A204.1 (cell line): ENCODE results near the gene MORN5.

Source experiments
- FAIRE-seq: peaks from 2 replicates; lab custom pipeline; 2012; peaks lifted over from hg19 to GRCh38; lab: Jason Lieb, UNC

MORN5 gene

DNA sequence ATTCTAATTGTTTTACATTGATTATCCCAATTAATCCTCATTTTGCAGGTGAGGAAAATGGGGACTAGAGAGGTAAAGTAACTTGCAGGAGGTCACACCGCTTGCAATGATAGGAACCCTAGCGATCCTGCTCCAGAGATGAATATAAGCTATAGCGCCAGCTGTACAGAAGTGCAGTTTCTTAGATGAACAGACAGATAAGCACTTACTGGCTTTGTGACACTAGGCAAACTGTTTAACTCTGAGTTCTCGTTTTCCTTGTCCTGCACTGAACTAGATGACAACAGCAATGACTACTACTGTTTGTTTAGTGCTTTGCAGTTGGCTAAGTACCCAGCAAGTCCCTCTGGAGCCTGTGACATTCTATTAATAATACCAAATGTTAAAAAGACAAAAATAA, 57.9 kb downstream of the MORN5 start:
- FAIRE-seq = no peak

DNA sequence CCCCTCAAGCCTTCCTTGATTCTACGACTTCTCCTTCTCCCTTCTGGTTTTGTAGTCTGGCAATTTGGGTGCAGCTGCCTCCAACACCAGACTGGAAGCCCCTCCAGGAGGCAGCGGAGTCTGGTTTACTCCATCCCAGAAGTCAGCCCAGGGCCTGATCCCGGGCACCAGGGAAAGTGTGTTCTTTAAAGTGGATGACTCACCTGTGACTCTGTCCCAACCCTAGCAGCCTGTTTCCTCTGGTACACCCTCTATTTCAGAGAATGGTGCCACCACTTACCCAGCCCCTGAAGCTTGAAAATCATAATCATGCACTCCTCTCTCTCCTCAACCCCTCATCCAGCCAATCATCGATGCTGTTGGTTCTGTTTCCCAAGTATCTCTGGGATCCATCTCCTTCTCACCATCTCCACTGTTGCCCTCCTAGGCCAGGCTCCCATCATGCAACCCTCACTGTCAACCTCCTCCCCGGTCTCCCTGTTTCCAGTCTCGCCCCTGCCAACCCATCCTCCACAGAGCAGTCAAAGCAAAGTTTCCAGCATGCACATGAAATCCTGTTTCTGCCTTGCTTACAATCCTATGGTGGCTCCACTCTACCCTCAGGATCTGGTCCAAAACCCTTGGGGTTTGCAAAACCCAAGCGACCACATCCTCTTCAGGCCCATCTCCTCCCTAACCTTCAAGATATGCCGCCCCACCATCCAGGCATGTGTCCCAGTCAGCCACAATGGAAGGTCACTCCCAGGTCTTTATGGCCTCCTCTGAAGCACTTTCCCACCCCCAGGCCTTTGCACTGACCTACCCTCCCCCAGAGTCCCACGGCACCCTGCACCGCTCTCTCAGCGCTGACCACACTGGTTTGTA, 58.6 kb downstream of the MORN5 start:
- no peak for FAIRE-seq

DNA sequence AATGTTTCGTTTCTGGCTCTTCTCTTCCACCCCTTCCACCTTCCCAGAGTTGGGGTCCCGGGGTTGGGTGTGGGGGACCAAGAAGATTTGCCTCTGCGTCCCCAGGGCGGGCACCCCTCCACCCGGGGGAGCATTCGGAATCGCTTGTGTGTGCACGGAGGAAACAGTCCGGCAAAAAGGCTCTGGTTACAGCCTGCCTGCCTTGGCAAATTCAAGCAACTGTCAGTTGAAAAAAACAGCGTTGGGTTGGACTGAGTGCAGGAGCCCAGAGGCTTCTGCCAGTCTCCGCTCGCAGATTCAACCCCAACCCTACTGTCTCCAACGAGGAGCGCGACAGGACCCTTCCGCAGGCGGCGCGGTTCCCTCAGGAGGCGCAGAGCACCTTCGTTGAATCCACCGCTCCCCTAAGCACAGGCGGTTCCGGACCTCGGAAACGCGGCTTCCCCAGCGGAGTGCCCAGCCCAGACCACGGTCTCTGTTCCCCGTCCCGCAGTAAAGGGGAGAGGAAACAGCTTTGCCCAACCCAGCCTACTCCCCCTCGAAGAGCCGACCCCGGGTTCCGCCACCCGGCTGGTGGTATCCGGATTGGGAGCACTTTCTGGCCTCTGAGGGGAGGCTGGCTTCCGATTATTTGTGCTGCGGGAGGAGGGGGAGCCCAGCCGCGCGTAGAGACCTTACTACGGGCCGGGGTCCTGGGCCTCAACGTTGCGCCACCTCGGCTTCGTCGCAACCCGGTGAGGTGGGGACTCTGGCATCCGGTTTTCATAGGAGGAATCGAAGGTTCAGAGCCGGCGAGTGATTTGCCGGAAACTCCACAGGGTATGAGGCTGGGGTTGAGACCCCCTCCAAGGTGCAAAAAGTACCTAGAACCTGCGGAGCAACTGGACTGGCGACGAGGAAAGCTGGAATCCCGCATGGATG, 59.5 kb downstream of the MORN5 start:
- no peak for FAIRE-seq

DNA sequence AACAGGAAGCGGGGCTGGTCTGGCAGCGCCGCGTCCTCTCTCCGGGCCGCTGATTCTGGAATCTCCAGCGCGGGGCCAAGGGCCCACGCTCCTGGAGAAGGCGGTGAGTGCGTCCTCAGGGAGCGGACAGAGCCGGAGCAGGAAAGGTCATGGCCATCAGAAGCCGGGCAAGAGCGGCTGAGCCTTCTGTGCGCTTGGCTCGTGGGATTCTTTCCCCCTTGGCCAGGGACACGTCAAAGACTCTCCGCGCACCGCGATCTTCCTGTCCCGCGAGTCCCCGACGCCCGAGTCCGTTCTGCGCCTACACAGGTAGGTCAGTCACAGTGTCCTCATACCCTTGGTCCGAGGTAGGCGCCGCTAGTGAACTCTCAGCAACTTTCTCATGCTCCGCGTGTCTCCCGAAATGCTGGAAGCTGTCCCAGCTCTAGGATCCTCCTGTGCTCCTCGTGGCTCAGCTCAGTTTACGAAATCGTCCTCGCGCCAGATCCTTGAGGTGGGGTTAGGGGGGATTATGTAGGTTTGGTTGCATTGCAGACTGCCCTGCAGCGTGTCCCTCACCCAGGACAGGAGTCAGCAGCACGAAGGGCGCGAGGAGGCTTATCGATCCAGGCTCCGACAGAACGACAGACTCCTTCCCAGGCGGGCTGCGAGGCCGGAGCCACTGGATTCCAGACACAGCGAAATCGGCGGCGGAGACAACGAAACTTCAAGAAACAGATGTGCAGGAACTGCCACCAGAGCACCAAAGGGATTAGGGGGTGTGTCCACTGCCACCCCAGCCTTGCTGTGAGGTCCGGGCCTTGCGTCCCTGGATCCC, 60.4 kb downstream of the MORN5 start:
- FAIRE-seq = no peak

DNA sequence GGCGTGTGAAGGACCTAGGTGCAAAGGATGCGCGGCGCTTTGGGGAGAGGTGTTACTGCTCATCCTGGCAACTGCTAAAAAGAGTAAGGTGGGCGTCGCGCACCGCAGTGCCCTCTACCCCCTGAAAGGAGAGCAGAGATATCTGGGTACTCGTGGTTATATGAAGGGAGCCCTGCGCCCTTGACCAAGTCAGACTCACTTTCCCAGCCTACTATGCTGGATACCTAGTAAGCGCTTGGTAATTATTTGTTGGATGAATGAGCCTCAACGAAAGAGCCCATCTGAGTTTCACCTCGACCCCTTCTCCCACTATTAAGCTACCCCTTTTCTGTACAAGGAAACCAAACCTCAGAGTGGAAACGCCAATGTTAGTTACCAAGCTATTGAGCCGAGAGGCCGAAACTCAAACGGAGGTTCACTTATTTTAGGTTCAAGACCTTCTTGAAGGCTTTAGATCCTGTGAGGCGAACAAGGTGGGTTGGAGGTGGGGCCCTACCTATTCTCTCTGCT, 61.0 kb downstream of the MORN5 start:
- no peak for FAIRE-seq

DNA sequence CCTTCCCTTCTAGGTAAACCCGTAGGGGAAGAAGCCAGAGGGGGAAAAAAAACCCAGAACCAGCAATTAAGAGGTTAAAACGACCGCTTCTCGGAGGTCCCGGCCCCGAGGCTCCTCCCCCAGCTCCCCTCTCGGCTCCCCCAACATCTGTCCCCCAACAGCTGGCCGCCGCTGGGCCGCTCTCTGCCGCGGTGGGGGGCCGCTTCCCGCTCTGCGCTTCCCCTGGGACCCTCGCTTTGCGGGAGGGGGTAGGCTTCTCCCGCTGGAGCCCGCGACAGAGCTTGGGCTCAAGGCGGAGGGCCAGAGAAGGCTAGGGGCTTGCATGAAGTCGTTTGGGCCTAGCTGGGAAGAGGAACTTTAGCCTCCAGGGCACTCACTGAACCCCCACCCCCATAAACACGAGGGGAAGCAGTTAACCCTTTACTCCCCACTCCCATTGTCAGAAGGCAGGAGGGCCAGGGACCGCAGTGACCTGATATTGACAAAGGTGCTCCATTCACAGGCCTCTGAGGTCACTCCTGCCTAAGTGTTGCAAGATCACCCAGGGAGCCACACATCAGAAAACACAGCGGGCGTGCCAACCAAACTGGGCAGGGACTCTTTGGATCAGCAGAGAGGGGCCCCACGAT, 61.6 kb downstream of the MORN5 start:
- no peak for FAIRE-seq

DNA sequence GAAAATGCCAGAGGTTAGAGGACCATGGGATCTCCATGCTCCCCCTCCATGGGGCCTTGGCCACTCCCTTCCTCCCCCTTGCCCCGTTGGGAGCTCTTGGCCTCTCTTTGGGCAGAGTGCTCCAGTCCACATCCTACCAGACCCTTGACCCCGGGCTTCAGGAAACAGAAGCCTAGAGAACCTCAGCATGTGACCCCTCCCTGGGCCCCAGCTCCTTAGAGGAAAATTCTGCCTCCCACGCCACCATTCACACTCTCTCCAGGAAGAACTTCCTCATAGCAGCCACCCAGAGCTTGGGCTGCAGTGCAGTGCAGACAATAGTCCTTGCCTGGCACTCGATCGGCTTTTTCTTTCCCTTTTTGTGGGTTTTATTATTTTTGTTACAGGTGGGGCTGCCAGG, 63.1 kb downstream of the MORN5 start:
- no peak for FAIRE-seq

DNA sequence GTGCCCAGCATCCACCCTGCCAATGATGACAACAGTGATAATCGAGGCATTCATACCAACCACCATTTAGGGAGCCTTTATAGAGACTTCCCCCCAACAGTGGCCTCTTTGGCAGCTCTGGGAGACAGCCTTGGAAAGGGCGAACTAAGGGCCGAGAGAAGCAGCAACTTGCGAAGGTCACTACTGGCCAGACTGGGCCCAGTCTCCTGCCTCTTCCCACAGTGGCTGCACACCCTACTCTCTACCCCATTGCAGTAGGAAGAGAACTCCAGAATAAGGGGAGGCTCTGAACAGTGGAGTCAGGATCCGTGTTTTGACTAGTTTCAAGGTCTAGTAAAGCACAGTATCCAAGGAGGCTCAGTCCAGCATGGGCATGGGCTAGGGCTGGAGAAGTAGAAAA, 63.7 kb downstream of the MORN5 start:
- FAIRE-seq = no peak

DNA sequence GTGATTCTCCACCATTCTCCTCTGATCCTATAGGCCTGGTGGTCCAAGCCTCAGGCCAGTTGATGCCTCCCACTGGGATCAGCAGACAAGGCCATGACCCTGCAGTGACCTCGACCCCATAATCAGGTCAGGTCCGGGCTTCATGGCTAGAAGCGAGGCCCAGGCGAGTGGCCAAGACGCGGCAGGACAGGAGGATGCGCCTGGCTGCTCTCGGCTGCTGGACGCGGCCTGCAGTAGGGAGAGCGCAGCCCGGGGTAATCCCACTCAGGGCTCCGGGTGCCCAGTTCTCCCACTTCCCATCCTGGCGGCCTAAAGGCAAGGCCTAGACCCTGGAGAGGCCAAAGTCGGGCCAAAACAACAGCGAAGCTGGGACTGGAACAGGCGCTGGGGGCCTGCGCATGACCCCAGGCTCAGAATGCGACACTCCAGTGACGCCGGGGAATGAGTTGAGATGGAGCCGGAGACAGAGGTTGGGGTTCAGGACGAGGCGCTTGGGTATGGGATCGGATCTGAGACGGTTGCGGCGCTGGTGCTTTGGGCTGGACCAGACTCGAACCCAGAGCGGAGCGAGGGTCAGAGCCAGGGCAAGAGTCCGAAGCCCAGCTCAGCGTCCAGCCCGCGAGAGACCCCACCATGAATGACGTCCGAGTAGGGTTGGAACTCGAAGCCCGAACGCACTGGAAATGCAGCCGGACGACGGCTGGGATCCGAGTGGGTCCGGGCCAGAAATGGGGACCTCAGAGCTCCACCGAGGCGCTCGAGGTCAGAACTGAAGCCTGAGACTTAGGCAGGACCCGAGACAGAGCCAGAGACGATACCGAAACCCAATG, 65.8 kb downstream of the MORN5 start:
- FAIRE-seq = no peak

DNA sequence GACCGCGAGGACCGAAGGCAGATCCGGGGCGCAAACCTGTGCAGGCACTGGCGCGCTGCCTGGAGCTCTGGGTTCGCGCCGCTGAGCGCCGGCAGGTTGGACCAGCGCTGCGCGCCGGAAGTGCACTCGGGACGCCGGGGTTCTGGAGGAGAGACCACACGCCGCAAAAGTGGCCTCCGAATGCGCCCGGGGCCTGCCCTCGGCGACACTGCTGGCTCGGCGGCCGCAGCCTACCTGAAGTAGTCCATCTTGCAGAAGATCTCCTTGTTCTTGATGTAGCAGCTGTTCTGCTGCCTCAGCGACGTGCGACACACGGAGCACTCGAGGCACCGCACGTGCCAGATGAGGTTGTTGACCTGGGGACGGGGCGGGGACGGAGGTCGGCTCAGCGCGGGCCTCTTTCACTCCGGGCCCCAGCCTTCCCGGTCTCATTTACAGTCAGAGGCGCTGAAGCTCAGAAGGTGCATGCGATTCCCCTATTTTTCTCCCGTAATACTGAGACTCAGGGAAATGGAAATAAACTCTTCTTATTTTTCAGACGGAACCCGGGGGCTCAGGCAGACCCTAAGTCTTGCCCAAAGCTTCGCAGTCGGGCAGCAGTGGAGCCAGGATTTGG, 66.5 kb downstream of the MORN5 start:
- FAIRE-seq = no peak

DNA sequence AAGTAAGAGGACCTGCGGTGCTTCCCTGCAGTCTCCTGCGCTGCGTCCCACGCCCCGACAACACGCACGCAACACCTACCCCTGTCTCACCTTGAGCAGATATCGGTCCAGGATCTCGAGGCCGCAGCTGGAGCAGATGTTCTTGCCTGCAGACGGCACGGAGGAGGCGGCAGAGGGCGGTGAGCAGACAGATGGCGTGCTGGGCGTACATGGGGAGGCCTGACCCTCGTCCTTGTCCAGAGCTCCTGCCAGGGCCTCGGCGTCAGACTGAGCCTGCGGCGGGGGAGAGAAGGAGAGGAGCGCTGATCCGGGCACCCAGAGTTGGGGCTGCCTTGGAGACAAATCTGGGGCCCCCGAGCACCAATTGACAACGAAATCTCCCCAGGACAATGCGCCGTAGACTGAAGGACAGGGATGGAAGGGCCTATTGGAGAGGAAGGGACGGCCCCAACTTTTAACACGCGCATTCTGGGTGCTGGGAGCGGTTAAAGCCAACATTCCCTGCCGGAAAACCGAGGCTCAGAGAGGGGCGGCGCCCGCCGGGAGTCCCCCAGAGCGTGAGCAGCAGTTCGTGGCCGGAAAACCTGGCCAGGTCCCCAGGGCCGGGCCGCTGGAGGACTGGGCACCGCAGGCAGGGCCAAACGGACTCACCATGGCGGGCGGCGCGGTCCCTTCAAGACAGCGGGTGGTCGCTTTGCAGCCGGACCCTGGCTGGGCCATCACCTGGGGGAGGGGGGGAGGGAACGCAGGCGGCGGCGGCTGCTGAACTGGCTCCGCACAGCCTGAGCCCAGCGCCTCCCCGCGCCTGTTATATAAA, 67.3 kb downstream of the MORN5 start:
- FAIRE-seq = no peak

DNA sequence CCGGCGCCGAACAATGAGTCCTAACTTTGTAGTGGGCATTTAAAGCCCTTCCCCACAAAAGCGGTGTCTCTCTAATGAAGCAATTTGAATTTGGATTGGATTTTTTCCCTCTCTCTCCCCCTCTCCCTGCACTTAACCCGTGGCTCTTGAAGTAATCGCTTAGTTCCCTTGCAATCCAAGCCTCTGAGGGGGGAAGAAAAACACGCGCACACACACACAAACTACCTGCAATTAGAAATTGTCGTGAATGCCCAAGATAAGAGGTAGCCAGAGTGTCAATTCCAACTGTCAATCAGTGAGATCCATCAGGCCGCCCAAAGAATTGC, 67.8 kb downstream of the MORN5 start:
- no peak for FAIRE-seq

DNA sequence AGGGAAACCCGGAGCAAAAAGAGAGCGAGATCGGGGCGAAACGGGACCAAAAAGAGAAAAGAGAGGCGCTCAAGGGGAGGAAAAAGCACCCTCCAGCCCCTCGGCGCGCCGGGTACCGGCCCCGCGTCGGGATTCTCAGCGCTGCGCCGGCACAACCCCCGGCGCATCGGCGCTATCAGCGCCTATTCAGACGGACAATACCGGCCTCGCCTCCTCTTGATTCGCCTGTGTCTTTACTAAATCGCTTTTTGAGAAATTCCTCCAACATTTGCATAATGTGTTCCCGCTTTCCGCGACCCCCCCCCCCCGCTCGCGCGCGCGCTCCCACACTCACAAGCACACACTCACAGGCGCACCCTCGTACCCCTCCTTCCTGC, 68.5 kb downstream of the MORN5 start:
- FAIRE-seq = no peak

DNA sequence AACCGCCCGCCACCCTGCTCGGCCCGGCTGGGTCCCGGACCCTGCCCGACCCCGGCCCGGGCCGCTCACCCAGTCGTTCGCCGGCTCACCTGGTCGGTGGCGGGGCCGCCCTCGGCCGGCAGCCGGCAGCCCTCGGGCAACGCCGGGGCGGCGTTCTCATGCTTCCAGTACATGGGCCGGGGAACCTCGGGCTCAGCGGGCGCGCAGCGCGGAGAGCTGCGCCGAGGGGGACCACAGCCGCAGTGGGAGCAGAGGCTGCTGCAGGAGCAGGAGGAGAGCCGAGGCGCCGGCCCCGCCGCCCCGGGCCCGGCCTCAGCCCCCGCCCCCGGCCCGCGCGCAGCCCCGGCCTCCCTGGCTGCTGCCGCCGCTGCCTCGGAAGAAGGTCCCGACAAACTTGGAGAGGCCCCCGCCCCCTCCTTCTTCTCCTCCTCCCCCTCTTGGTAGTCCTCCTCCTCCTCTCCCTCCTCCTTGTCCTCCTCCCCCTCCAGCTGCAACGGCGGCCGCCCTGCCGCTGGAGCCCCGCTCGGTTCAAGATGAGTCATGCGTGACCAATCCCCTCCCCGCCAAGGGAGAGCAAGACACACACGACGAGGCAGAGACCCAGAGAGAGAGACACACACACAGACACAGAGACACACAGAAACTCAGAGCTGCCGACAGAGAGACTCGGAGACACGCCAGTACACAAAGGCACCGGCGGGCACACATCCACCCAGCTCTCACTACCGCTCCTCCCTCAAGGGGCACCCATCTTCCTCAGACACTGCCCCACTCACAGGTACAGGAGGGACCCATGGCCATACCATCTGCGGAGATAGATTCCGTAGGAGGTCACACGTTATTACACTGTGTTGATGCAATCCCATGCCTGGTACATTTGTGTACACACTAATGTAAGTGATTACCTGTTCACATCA, 69.1 kb downstream of the MORN5 start, which contains the start of gene LHX6:
TSS of gene LHX6 (minus strand) at position 390 of the 917 bp plus-strand sequence. CDS start at position 173, 217 bp downstream.
- FAIRE-seq = no peak

DNA sequence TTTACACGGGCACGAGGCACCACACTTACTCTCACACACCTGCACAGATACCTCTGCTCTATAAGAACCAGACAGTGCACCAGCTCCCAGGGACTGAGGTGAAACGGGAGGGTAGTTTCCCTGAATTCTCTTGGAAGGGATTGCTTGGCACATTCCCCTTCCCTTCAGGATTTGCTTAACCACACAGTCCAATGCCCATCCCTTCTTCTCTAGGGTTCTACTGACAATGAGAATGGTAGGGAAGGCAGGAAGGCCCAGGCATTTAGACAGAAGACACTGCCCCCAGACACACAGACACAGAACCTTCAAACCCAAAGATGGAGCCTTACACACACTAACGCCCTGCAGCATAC, 69.8 kb downstream of the MORN5 start:
- no peak for FAIRE-seq

DNA sequence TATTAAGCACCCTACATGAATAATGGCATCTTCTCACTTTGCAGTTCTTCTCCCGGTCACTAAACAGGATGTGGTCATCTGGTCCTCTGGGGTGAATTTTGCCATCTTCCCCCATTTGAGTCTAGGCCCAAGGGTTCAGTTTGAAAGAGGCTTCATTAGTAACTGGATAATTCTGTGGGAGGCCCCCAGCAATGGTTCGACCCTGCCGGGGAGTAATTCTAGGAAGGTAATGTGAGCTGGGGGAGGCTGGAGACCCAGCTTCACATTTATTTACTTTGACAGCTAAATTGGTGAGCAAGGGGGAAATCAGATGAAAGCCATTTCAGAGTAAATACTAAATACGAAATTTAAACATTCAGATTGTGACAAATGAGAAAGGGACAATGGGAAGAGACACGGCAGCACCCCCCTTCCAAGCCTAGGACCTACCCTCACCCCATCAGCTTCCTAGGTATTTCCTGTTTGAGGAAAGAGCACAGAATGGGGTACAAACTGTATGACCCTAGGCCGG, 73.1 kb downstream of the MORN5 start:
- no peak for FAIRE-seq

DNA sequence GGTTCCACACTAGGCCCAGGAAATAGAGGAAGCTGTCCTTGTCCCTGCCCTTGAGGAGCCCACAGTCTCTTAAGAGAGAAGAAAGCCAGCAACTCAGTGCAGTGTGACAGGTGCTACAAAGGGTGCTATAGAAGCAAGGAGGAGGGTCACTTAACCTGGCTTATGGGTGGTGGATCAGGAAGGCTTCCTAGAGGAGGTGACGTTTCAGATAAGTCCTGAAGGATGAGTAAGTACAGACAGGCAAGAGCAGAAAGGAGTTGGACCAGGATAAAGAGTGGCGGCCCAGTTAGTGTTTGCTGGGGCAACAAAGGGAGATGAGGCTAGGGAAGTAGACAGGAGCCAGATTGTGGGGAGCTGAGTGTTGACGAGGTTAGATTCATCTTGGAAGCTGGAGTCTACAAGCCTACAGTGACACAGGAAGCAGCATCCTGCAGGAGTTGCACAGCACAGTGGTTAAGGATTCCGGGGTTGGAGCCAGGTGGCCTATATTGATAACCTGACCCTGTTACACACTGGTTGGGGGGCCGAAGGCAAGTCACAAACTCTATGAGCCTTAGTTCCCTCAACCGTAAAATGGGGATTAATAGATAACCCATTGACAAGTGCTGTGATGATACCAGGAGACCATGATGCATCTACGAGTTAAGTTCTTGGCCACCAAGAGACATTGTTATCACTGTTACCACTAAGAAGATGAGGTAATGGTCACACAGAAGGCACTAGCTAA, 74.5 kb downstream of the MORN5 start:
- no peak for FAIRE-seq

DNA sequence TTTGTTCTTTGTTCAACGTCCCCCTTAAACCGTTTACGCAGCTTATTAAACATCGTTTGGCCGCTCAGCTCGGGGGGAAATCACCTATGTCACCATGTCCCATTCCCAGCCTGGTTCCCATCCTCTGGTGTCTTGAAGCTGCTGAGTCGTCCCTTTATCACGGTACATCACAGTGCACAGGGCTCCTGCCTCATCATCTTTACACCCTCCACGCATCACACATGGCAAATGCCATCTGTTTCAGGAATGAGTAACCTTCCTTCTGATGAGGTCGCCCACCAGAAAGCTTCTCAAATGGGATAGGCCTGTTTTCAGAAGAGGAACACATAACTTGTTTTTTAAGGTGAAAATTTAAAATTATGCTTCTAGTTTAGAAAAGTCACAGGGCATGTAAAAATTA, 77.0 kb downstream of the MORN5 start:
- no peak for FAIRE-seq
